GM18907 (cell line): Measurements from ENCODE around the gene SLC12A5.

ENCODE experiments used
- ATAC-seq: cut with Tn5 transposase; IDR thresholded peaks from one replicate; pipeline ENCODE4 v1.9.1; 2021; ENCODE audit warnings: mild to moderate bottlenecking, moderate library complexity; ENCODE audit not compliant: unreplicated experiment

The SLC12A5 gene

GRCh38 chr20:46006022-46006705, 22.9 kb upstream of the SLC12A5 start:
- ATAC-seq: no peak

- no peak for ATAC-seq
These were observed 22.1 kb upstream of the SLC12A5 start for GRCh38 chr20:46006964-46007363.

GRCh38 chr20:46007671-46008070, 21.3 kb upstream of the SLC12A5 start:
- ATAC-seq: no peak

- ATAC-seq: no peak
These were observed 19.2 kb upstream of the SLC12A5 start for GRCh38 chr20:46009816-46010215.

DNA sequence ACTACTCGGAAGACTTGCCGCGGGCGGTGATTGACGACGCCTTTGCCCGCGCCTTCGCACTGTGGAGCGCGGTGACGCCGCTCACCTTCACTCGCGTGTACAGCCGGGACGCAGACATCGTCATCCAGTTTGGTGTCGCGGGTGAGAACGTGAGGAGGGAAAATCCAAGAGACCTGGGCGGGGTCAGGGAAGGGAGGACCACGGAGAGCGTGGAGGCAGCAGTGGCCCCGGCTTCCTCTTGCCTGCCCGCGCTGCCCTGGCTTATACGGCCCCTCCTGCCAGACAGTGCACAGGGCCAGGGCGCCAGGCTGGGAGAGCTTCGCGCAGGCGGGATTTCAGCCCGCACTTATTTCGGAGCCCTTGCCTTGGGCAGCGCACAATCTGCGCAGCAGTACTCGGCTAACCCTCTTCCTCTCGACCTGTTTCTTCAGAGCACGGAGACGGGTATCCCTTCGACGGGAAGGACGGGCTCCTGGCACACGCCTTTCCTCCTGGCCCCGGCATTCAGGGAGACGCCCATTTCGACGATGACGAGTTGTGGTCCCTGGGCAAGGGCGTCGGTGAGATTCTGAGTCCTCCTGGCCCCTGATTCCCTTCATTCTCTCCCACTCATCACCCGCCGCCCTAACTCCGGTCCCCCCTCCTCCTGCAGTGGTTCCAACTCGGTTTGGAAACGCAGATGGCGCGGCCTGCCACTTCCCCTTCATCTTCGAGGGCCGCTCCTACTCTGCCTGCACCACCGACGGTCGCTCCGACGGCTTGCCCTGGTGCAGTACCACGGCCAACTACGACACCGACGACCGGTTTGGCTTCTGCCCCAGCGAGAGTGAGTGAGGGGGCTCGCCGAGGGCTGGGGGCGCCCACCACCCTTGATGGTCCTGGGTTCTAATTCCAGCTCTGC, 18.3 kb upstream of the SLC12A5 start:
- no peak for ATAC-seq

DNA sequence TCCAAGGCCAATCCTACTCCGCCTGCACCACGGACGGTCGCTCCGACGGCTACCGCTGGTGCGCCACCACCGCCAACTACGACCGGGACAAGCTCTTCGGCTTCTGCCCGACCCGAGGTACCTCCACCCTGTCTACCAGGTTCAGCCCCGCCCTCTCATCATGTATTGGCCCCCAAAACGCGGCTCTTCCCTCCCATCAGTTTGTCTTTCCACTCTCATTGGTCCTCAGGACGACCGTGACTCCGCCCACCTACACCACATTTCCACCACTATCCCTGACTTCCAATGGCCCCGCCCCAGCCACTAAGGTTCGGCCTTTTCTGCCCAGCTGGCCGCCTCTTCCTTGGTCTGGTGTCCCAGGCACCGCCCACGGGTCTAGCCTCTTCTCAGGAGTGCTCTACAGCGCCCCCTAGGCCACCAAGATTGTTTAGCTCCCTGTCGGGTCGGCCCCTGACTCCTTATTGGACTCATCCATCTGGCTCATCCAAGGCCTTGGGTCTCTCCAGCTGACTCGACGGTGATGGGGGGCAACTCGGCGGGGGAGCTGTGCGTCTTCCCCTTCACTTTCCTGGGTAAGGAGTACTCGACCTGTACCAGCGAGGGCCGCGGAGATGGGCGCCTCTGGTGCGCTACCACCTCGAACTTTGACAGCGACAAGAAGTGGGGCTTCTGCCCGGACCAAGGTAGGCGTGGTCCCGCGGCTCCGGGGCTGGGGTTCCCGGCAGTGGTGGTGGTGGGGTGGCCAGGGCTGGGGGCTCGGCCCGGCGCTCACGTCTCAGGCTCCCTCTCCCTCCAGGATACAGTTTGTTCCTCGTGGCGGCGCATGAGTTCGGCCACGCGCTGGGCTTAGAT, 17.2 kb upstream of the SLC12A5 start:
- no peak for ATAC-seq

GRCh38 chr20:46012921-46013320, 16.1 kb upstream of the SLC12A5 start:
- ATAC-seq: no peak

GRCh38 chr20:46013322-46013828, 15.6 kb upstream of the SLC12A5 start:
- no peak for ATAC-seq

DNA sequence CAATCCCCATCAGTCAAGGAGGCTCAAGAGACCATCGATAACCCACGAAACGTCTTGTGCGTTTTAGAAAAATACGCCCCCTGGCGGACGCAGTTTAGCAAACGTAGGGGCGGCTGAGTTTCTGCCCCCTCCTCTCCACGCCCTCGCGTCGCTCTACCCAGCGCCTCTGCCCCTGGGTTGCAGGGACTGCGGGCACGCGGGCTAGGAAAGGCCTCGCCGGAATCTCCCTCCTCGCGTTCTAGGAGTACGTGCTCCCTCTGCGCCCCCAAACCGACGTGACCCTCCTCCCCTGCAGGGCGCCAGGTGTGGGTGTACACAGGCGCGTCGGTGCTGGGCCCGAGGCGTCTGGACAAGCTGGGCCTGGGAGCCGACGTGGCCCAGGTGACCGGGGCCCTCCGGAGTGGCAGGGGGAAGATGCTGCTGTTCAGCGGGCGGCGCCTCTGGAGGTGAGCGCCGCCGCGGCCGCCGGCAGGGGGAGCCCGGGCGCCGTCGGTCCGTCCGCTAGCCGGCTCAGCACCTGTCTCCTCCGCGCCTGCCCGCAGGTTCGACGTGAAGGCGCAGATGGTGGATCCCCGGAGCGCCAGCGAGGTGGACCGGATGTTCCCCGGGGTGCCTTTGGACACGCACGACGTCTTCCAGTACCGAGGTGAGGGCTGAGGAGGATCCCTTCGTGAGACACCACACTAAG, 15.0 kb upstream of the SLC12A5 start:
- peak; percentile 71 for ATAC-seq

DNA sequence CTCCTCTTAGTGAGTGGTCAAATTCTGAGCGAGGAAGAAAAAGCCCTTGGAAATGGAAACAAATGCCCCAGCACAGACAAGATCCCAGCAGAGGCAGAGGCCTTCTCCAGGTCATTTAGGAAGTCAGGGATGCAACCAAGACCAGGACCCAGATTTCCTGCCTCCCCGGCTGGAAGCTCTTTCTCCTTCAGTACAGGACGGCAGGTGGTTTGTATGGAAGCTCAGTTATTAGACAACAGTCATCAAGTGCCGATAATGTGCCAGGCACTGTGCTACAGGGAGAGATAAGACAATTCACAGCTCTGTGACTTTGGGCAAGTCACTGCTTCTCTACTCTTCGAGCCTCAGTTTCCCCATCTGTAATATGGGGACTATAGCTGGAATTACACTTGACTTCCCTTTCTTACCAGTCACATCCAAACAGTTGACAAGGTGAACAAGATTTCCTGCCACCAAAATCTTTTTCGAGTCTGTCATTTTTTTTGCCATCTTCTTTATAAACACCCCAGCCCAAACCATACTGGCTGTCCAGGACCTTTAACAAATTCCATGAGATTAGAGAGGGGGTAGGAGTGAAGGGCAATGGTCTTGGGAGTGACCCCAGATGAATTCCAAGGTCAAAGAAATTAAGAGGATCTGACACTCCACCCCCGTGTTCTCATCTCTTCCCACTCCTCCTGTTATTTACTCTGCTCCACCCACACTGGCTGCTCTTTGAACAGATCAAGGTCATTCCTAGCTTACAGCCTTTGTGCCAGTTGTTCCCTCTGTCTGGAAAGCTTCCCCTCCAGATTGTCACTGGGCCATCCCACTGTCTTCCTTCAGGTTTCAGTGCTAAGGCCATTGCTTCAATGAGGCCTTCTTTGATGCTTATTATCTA, 14.3 kb upstream of the SLC12A5 start:
- ATAC-seq: no peak

GRCh38 chr20:46017272-46017671, 11.7 kb upstream of the SLC12A5 start:
- ATAC-seq: no peak

DNA sequence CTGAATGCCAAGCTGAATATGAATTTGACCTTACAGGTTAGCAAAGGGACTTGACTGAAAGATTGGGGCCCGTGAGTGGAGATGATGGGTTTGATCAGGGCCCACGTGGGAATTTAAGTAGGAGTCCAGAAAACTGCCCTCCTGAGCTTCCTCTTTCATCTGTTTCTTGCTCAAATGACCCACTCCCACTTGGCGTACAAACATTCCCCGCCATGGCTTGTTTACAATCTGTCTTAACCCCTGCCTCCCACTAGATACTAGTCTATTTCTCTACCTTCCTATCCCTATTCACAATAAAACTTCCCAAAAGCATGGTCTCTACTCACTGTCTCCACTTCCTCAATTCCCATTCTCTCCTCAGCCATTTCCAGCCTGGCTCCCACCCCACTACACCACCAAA, 10.9 kb upstream of the SLC12A5 start:
- no peak for ATAC-seq

DNA sequence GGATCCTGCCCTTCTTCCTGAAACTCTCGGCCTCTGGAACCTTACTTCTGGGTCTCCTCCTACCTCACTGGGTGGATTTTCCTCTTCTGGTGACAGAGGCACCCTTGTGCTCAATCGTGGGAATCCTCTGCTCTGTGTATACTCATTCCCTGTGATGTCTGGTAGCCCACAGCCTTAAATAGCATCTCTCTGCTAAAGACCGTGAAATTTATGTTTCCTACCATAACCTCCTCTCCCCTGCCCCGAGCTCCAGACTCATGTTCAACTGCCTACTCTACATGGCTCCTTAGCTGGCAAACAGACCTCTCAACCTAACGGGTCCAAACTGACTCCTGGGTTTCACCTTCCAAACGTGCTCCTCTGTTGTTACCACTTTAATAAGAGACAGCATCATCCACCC, 10.4 kb upstream of the SLC12A5 start:
- no peak for ATAC-seq

- ATAC-seq: no peak
These were observed 8.5 kb upstream of the SLC12A5 start for GRCh38 chr20:46020555-46020954.

- no peak for ATAC-seq
These were observed 7.4 kb upstream of the SLC12A5 start for GRCh38 chr20:46021361-46022359.

GRCh38 chr20:46022411-46023147, 6.4 kb upstream of the SLC12A5 start:
- ATAC-seq: no peak

GRCh38 chr20:46023148-46023484, 5.9 kb upstream of the SLC12A5 start:
- ATAC-seq: no peak

DNA sequence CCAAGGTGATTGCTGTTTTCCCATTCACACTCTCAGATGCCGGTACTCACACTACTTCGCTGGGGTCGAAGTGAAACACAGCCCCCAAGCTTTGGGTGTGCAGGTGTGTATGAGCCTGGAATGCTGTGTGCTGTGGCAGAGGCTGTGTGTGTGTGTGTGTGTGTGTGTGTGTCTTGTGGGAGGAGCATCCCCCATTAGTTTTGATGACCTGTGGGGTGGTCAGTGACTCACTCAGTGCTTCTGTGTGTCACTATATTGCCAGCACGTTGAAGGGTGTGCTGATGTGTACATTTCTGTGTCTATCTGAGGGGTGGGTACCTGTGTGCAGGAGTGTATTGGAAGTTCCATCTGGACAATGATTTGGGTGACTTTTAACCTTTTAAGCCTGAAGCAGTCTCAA, 5.0 kb upstream of the SLC12A5 start:
- ATAC-seq: no peak
